ENCODE results near the gene ATN1.

DNA sequence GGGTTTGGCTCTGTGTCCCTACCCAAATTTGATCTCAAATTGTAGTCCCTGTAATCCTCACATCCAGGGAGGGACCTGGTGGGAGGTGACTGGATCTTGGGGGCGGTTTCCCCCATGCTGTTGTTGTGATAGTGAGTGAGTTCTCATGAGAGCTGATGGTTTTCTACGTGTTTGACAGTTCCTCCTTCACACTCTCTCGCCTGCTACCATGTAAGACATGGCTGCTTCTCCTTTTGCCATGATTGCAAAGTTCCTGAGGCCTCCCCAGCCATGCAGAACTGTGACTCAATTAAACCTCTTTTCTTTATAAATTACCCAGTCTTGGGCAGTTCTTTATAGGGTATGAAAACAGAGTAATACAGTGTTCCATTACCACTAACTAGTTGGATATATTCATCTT, 33.4 kb upstream of the ATN1 start:
- TF ChIP-seq, protein P1, sequence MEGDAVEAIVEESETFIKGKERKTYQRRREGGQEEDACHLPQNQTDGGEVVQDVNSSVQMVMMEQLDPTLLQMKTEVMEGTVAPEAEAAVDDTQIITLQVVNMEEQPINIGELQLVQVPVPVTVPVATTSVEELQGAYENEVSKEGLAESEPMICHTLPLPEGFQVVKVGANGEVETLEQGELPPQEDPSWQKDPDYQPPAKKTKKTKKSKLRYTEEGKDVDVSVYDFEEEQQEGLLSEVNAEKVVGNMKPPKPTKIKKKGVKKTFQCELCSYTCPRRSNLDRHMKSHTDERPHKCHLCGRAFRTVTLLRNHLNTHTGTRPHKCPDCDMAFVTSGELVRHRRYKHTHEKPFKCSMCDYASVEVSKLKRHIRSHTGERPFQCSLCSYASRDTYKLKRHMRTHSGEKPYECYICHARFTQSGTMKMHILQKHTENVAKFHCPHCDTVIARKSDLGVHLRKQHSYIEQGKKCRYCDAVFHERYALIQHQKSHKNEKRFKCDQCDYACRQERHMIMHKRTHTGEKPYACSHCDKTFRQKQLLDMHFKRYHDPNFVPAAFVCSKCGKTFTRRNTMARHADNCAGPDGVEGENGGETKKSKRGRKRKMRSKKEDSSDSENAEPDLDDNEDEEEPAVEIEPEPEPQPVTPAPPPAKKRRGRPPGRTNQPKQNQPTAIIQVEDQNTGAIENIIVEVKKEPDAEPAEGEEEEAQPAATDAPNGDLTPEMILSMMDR (IDR thresholded peaks at IDR 0.05), result no peak
- TF ChIP-seq POLR2A (IDR thresholded peaks at IDR 0.05) (no peak), POLR2AphosphoS5 (IDR thresholded peaks at IDR 0.05) (no peak)

Measured in prostate gland (tissue), 2 donors.